Peyer's patch (tissue), 4 donors: ENCODE results near the gene TRIM39.

Source experiments
- CTCF ChIP-seq, 6 experiments: fragments of 450-650 bp in 4 of 6; fragments of 200-600 bp in 2 of 6; sonication (generic) in 1 of 6; IDR thresholded peaks; one replicate each; pipeline ENCODE4 v1.5.1; 2017 to 2019; ENCODE audit warnings: antibody characterized with exemption in 6 of 6, mild to moderate bottlenecking in 3 of 6, moderate library complexity in 1 of 6
- POLR2A ChIP-seq, 2 donors: fragments of 450-650 bp; IDR thresholded peaks; one replicate each; pipeline ENCODE4 v1.5.1; 2017; ENCODE audit warnings: antibody characterized with exemption in 2 of 2, mild to moderate bottlenecking in 2 of 2, moderate library complexity in 2 of 2

GRCh38 chr6:30317913-30318589 is 8.7 kb upstream of the TRIM39 start:
- TF ChIP-seq CTCF (IDR thresholded peaks at IDR 0.05): no peak
- no peak for TF ChIP-seq POLR2A (IDR thresholded peaks at IDR 0.05)
